Activated CD8-positive, alpha-beta memory T cell treated with anti-CD3 and anti-CD28 coated beads, Interleukin-2, amount 50 U/mL, for 4 hours (primary cell): ENCODE data around the gene FBXO39.
"Not testable (repeated sequence)": the region's sequence is repeated elsewhere in the genome, so short reads cannot be mapped to it uniquely, and the experiment has no call there.

Experiments used
- DNase-seq: peaks from one replicate; pipeline ENCODE4 v3.0.0-alpha.2; 2020

Gene FBXO39

DNA sequence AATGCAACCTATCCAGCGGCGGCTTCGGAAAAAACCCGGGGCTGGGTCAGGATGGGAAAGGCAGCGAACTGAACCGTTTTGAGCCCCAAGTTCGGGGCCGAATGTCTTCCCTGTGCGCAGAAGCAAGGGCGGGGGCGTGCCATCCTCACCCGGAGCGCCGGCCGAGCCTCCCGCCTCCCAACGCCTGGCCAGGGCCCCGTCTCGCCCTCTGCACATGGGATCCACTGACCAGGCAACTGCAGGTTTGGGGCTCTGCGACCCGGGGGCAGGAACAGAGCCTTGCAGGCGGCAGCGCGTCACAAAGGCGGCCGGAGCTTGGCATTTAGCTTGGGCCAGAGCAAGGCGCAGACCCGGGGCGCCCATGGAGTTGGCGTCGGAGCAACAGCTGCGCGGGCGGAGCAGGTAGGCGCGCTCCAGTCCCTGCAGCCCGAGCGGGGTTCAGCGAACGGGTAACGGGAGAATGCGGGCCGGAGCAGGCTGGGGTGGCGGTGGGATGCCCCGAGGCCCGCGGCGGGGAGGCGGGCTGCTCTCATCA lies at the start of gene FBXO39:
Gene FBXO39, plus strand, starts transcription at position 345 of the 535 bp plus-strand sequence. CDS start 3,654 bp downstream, outside the sequence.
- DNase-seq = no peak

DNA sequence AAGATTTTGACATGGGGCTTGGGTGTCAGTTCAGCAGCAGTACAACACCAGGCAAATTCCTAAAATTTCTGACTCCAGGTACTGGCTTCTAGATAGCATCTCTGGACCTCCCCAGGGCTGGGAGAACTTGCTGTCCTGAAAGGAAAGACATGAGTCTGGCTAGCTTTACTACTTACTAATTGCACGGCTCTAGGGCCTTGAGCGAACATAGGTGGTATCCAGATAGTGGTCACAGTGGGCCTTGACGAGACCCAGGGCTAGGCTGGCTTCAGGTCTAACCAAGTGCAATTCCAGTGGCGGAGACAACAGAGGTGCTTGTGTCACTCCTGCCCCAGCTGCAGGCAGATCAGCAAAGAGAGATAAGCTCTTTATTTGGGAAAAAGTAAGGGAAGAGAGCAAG lies 46.5 kb upstream of the FBXO39 start:
- DNase-seq = no peak

DNA sequence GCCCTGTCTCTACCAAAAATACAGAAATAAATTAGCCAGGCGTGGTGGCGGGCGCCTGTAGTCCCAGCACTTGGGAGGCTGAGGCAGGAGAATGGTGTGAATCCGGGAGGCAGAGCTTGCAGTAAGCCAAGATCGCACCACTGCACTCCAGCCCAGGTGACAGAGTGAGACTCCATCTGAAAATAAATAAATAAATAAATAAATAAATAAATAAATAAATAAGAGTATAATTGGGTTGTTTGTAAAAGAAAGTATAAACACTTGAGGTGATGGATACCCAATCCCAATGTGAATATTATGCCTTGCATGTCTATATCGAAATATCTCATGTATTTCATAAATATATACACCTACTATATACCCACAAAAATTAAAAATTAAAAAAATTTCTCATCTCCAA lies 29.4 kb upstream of the FBXO39 start:
- DNase-seq = not testable (repeated sequence)

DNA sequence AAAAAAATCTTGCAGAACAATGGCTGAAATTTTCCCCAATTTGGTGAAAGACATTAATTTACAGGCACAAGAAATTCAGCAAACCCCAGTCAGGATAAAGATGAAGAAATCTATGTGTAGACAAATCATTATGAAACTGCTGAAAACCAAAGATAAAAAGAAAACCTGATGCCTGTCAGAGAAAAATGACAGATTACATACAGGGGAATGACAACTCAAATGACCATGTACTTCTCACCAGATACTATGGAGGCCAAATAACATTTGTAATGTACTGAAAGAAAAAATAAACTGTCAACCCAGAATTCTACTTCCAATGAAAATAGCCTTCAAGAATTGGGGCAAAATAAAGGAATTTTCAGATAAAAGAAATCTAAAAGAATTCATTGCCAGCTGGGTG lies 27.4 kb upstream of the FBXO39 start:
- no peak for DNase-seq

DNA sequence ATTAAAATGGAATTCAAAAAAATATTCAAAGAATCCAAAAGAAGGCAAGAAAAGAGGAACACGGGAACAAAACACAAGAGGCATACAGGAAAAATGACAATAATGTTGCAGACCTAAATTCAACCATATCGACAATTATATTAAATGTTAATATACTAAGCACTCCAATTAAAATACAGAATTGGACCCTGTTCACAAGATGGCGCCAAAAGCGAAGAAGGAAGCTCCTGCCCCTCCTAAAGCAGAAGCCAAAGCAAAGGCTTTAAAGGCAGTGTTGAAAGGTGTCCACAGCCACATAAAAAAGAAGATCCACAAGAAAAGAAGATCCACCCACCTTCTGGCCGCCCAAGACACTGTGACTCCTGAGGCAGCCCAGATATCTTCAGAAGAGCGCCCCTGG lies 26.5 kb upstream of the FBXO39 start:
- no peak for DNase-seq

DNA sequence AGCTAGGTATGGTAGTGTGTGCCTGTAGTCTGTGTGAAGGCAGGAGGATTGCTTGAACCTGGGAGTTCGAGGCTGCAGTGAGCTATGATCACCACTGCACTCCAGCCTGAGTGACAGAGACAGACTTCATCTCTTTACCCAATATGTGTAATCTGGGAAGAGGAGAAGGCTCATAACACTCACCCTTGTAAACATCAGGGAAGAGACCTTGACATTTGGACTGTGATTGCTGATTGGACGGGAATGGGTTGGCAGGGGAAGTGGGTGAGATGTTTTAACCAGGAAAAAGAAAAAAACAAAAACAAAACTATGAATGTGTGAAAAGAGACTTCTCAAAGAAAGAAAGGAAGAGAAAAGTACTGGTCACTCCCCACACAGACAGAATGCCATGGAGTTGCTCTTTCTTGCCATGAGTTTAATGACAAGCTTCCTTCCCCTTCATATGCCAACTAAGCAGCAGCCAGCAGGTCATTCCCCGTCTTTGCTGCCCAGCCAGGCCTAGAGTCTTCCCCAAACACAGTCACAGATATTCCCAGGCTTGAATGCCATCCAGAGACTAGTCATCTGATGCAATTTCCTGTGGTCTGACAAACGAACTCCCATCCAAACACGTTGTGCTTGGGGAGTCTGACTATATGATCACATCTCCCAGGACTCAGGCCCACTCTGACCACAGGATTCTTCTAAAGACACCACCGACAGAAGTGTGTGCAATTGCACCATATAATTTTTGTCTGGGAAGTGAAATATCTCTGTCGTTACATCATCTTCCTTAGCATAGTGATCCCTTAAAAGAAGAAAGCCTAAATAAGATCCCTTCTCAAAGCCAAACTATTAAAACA lies 23.7 kb upstream of the FBXO39 start:
- DNase-seq = no peak

DNA sequence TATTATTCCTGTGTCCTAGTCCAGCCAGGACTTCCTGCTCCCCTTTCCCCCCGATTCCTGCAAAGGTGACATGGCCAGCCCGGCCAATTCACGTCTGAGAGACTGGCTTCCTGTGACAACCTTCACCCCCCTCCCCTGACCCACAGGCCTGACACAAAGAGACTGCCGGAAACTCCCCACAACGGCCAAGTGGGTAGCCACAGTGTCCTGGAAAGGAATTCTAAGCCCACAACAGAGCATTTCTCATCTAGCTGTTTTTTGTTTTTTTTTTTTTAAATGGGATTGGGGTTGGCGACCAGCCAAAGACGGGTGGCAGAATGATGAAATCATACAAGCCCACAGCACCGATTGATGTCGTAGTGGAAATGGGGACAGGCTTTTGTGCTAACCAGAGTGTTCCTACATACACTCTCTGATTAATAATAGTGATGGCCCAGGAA lies 23.0 kb upstream of the FBXO39 start:
- DNase-seq = peak; percentile 55

DNA sequence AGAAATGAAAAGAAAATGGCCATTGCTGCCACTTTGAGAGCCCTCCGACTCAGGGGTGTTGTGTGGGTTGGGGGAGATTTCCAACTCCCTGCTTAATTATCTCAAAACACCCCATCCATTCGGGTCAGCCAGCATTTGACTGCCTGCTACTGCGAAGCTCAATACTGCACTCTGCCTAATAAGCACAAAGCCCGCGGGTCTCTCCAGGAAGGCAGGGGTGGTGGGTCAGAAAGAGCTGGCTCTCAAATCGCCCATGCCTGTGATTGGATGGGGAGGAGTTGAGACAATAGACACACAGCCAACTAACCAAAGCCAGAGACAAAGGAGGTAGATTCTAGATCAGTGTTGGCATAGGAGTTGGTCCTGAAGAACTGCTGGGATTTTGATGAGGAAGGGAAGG lies 22.5 kb upstream of the FBXO39 start:
- no peak for DNase-seq

GRCh38 chr17:6755281-6755680 lies 20.7 kb upstream of the FBXO39 start:
- no peak for DNase-seq

DNA sequence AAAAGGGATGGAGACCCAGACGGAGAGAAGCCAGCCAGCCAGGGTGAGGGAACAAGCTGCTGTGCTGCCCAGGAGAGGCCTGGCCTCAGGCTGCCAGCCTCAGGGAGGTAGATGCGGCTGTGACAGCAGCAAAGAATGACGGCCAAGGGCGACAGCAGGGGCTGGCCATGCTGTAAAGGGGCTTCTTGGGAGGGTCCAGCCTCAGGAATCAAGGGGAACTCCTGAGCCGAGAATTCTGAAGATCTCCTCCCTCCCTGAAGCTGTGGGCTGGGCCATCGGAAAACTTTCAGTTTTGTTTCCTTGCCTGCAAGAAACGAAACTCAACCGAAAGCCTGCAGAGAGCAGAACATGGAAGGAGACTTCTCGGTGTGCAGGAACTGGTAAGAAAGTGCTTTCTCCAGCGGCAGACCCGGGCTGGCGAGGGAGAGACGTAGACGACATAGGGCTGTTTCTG lies 20.3 kb upstream of the FBXO39 start, which contains the start of gene XAF1:
Gene XAF1, plus strand, starts transcription at position 316 of the 454 bp plus-strand sequence. Its CDS starts 33 bp downstream, at position 349.
- DNase-seq = peak; percentile 43

- no peak for DNase-seq
Measured at GRCh38 chr17:6756425-6757031, 19.5 kb upstream of the FBXO39 start.

- DNase-seq = no peak
Measured at GRCh38 chr17:6757747-6758146, 18.3 kb upstream of the FBXO39 start.

DNA sequence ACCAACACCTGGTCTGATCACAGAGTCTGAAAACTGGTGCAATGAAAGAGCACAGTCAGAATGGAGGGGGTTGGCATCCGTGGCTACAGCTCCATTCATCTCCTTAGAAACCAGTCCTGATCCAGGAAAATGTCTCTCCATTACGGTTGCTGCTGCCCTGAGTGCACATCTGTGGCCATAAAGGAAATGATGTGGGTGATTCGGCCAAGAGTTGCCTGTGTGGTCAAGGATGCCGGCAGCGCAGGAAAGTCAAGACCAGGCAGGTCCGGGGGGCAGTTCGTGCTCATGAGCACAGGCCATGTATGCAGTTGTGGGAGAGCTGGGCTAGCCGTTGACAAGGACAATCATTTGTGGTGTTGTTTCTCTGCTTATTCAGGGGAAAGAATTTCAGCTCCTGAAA lies 14.2 kb upstream of the FBXO39 start:
- DNase-seq = no peak

DNA sequence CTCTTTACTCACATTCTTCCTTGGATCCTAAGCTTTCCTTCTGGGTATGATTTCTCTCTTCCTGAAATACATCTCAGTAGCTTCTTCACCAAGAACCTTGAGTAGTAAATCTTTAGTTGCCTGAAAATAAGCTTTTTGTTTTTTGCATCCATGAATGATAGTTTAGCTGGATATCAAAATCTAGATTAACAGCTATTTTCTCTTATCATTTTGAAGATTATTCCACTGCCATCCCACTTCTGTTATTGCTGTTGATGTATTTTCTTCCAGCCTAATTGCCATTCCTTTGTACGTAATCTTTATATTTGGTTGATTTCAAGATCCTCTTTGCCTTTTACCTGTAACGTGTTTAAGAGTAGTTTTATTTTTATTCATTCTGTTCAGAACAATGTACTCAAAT lies 7.6 kb upstream of the FBXO39 start:
- no peak for DNase-seq

DNA sequence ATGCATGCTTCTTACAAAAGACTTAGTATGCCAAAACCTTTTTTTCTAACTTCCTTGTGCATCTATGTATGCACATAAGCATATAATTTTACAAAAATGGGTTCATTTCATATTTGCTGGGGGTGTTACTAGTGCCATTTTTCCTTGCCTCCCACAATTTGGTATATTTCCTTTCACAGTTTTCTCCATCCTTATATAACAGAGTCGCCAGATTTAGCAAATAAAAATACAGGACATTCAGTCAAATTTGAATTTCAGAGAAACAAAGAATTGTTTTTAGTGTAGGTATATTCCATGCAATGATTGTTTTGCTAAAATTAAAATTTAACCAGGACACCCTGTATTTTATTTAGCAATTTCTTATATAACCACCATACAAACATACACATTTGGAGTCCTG lies 4.0 kb upstream of the FBXO39 start:
- DNase-seq = no peak

GRCh38 chr17:6774906-6775305 lies 1.1 kb upstream of the FBXO39 start:
- not testable (repeated sequence) for DNase-seq

GRCh38 chr17:6779411-6779810 lies 3.4 kb downstream of the FBXO39 start:
- DNase-seq = no peak

GRCh38 chr17:6780001-6780400 lies 4.0 kb downstream of the FBXO39 start:
- DNase-seq = no peak

DNA sequence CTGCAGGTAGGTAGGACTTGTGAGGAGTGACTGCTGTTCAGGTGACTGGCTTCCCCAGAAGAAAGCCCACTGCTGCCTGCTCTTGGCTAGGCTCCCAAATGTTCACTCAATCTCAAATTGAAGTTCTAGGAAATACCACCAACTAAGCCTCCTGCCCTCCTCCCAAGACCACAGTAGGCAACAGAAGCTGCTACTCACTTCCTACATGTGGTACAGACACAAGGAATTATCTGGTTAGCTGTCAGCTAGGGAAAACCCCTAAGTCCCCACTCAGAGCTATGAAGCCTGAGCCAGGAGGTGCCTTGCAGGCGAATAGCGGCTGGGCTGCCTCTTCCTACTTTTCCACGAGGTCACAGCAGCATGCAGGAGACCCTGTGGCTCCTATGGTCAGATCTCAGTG lies 4.9 kb downstream of the FBXO39 start:
- no peak for DNase-seq

DNA sequence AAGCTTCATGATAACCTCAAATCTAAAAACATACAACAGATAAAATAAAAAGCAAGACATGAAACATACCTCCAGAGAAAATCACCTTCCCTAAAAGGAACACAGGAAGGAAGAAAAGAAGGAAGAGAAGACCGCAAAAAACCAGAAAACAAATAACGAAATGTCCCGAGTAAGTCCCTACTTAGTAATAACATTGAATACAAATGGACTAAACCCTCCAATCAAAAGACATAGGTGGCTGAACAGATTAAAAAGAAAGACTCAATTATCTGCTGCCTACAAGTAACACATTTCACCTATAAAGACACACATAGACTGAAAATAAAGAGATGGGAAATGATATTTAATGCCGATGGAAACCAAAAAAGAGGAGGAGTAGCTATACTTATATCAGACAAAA lies 6.2 kb downstream of the FBXO39 start:
- no peak for DNase-seq

DNA sequence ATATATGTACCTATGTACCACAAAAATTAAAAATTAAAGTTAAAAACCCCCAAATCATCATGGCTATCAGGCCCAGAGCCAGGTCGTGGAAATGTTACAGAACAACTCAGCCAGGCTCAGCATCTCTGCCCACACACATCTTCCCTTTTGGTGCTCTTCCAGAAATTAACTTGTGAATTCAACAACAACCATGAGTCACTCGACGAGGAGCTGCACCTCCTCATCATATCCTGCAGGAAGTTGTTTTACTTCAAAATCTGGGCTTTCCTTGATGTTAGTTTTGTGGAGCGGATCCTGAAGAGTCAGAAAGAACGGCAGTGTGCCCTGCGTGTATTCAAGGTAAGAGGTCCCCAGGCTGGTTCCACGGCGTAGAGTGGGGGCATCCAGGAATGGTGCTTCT lies 10.6 kb downstream of the FBXO39 start:
- DNase-seq = no peak

- DNase-seq = no peak
Measured at GRCh38 chr17:6787081-6787693, 11.2 kb downstream of the FBXO39 start.

GRCh38 chr17:6789146-6789545 lies 13.1 kb downstream of the FBXO39 start:
- no peak for DNase-seq
